SK-MEL-5 (cell line): ENCODE data around the gene MIXL1. TPM values are rescaled to one million over a fixed set of nuclear protein-coding genes. Genes with fewer than 3 reads are reported as not detected.
A peak's percentile ranks its signal among the peaks of the same experiment; 100 is the strongest.
"Not testable (repeated sequence)": the region's sequence is repeated elsewhere in the genome, so short reads cannot be mapped to it uniquely, and the experiment has no call there.

Experiments used
- DNase-seq: peaks from one replicate; pipeline ENCODE4 v3.0.0-alpha.2; 2016; ENCODE audit warnings: low read depth, low spot score
- in situ Hi-C: cut with HindIII; loops from 2 replicates; pipeline ENCODE4 v1.10.0; 2016; ENCODE audit warnings: low sequenced_read_pairs, high pct_unique_total_duplicates, low pct_unique_long_range_greater_than_20kb
- polyA plus RNA-seq, 2 experiments: library from polyadenylated mRNA; depleted of rRNA; stranded (reverse); fragments of >200 nt; gene quantifications; 2 replicates each; pipeline ENCODE4 v1.2.3, GENCODE V29; 2015
- total RNA-seq: library from RNA; depleted of rRNA; stranded (reverse); fragments of >200 nt; shearing (Covaris generic); gene quantifications from 2 replicates; pipeline ENCODE4 v1.2.3, GENCODE V29; 2014; rRNA removed

Gene MIXL1
- not detected in 2 replicates for total RNA-seq
- polyA plus RNA-seq (2015; cell fraction: cytosol; rRNA removed), result not detected in 2 replicates
- polyA plus RNA-seq (2015; cell fraction: nucleus; rRNA removed), result not detected in 2 replicates

- no peak for DNase-seq
- in situ Hi-C loops, result no loop called here
Observed at GRCh38 chr1:226223157-226223785, at the start of gene MIXL1. MIXL1 (plus strand) TSS chr1:226223664; CDS start chr1:226223682, 18 bp downstream.

DNA sequence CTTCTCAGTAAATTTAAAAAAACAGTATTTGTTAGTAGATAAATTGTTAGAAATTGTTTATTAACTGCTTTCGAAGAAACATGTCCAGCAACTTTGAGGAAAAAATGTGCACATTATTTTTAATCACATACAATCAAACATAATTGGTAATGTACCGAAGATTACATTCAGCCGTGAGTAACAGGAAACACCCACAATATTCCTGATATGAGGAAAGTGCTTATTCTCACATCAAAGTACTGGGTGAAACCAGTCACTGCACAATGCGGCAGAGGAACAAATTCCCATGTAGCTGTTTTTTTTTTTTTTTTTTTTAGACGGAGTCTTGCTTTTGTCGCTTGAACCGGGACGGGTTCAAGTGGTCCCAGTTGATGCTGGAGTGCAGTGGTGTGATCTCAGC, 46.6 kb upstream of the MIXL1 start:
- in situ Hi-C loops, result no loop called here
- DNase-seq, result no peak

- in situ Hi-C loops, result no loop called here
- peak; percentile 73 for DNase-seq
Observed at GRCh38 chr1:226181996-226182714, 41.3 kb upstream of the MIXL1 start.

DNA sequence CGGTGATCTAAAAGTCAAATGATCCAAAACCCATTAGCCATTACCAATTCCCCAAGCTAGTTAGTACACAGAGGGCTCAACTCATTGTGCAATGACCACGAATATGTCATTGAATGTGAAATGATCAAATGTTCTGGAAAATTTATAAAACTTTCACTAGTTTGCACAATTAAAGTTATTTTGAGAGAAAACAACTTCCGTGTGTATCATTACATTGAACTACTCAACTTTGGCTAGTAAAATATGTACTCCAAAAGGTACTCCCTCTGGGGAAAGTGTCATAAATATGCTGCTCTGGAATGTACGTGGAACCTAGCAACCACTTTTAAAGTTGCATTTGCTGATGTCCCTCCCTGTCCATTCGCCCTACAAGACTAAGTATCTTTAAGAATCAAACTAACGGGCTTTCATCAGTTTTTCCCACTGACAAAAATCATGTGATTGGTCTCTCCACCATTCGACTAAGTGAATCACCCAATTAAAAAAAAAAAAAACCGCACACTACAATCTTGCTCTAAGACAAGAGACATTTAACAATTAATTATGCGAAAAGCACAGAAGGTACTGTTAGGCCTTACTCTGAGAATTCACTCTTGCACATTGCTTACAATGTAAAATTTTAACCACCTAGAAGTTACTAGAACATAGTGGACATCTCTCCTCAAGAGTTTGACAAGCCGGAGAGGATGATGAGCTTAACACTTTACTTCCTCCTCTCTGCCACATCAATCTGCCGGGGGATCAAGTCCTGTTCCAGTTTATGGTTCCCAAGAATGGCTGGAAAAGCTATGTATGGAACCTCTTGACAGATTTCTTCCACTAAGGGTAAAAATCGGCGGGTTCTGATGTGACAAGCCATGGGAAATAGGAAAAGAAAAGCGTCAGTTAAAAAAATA, 38.1 kb upstream of the MIXL1 start:
- DNase-seq, result peak; percentile 11
- in situ Hi-C loops, result no loop called here

DNA sequence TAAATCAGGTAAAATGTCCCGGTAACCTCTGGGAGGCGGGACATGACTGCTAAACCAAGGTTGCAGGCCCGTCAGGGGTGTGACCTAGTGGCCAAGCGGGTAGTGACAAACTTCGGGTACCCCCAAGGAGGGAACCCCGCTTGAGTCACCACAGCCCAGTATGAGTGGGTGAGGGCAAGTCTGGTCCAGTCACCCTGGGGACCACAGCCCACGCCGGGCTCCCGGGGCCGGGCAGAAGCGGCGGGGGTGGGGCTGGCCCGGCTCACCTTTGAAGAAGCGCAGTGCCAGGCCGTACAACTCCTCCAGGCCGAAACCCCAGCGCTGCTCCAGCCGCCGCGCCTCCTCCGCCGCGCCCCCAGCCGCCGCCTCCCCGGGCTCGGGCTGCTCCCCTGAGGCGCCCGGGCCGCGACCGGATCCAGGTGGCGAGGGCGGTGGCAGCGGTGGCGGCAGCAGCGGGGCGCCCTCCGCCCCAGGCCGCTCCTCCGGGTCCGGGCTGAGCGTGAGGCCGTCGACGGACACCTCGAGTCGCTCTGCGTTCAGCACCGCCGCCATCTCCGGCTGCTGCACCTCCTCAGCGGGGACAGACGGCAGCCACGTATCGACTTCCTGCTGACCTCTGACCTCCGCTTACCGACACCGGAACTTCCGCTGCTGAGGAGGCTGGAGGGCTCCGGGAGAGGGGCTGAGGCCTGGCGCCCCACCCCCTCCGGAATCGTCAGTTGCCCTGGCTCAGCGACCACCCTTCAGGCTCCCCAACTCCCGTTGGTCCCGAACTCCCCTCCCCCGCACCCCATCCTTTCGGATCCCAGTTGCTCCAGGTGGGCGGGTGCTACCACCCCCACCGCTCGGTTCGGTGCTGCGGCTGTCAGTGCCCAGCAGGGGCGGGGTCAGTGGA, 37.1 kb upstream of the MIXL1 start, which contains the start of gene ACBD3:
ACBD3 (minus strand) TSS at position 618 of the 895 bp plus-strand sequence; CDS start at position 552, 66 bp downstream.
- peak; percentile 89 for DNase-seq
- in situ Hi-C loops, result no loop called here

- in situ Hi-C loops, result no loop called here
Observed at GRCh38 chr1:226187019-226187322, 36.5 kb upstream of the MIXL1 start.

GRCh38 chr1:226187380-226187779, 36.1 kb upstream of the MIXL1 start:
- in situ Hi-C loops, result no loop called here
- DNase-seq, result no peak

More at GRCh38 chr1:226187019-226187322, 36.5 kb upstream of the MIXL1 start:
- no peak for DNase-seq

DNA sequence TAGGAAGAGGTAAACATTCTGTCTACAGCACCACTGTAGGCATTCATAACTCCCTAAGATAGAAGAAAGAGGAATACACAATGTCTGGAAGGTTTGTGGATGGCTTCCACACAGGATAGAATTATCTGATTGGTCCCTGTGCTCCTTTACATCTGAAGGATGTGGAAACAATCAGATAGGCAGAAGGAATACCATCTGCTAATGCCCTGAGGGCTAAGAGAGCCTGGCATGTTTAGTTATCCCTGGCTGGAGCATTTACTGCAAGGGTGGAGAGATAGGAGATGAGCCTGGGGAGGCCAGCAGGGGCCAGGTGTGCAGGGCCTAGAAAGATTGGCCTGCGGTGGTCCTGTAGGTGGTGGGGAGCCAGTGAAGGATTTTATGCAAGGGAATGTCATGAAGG, 28.3 kb upstream of the MIXL1 start:
- in situ Hi-C loops, result no loop called here
- no peak for DNase-seq

- in situ Hi-C loops, result no loop called here
- no peak for DNase-seq
Observed at GRCh38 chr1:226199971-226200370, 23.5 kb upstream of the MIXL1 start.

DNA sequence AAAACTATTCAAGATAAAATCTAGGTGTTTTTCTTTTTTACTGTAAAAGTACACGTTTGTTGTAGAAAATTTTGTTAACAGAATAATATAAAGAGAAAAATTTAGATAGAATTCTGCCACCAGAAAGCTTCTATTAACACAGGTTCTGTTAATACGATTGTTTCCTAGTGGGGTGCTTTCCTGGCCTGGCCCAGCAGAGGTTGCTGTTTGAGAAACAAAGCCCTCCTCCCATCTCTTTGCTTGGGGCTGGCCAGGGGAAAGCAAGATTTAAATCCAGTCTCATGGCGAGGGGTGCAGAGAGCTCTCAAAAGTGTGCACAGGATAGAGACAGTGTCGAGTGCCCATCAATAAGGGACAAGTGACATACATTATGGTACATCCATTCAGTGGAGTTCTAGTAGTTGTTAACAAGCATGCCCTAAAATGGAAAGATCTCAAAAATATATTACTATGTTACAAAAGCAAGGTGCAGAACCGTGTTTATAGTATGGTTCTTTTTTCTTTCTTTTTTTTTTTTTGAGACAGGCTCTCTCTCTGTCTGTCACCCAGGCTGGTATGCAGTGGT, 22.4 kb upstream of the MIXL1 start:
- in situ Hi-C loops, result no loop called here
- DNase-seq, result peak; percentile 46

DNA sequence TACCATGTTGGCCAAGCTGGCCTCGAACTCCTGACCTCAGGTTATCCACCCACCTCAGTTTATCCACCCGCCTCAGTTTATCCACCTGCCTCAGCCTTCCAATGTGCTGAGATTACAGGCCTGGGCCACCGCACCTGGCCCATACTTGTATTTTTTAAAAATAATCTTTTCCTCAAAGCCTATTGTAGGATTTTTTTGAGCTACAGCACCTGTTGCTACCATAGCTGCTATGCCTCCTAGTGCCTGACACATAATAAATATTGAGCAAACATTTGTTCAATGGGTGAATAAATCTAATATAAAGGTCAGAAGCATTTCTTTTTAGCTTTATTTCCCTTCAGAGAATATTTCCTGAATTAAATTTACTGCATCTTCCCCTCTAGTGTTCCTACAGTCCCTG, 21.2 kb upstream of the MIXL1 start:
- in situ Hi-C loops, result no loop called here
- DNase-seq, result no peak

- in situ Hi-C loops, DNase-seq: not testable (repeated sequence)
Observed at GRCh38 chr1:226202666-226203065, 20.8 kb upstream of the MIXL1 start.

- in situ Hi-C loops, result no loop called here
- no peak for DNase-seq
Observed at GRCh38 chr1:226203240-226203639, 20.2 kb upstream of the MIXL1 start.

- no peak for DNase-seq
- in situ Hi-C loops, result no loop called here
Observed at GRCh38 chr1:226203655-226204054, 19.8 kb upstream of the MIXL1 start.

DNA sequence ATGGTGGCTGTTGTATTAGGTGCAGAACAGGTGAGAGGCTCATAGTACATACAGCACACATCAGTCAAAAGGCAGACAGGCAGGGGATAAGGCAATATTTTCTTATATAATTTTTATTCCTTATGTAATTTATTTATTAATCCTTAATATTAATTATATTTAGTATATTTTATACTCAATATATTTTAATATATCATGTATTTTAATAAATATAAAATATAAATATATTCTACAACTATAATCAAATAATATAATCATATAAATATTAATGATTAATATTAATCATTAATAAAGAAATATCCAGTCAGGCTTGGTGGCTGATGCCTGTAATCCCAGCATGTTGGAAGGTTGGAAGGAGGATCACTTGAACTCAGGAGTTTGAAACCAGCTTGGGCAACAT, 19.3 kb upstream of the MIXL1 start:
- in situ Hi-C loops, result no loop called here

GRCh38 chr1:226207048-226207447, 16.4 kb upstream of the MIXL1 start:
- no peak for DNase-seq
- in situ Hi-C loops, result no loop called here

More for the DNA sequence above, 19.3 kb upstream of the MIXL1 start:
- no peak for DNase-seq
